HG03280 (cell line): ENCODE measurements around the gene CCDC159.
"Not testable (repeated sequence)": the region's sequence is repeated elsewhere in the genome, so short reads cannot be mapped to it uniquely, and the experiment has no call there.

ENCODE experiments used
- ATAC-seq: cut with Tn5 transposase; IDR thresholded peaks from one replicate; pipeline ENCODE4 v1.9.1; 2021; ENCODE audit warnings: mild to moderate bottlenecking, moderate library complexity; ENCODE audit not compliant: unreplicated experiment

CCDC159 gene

GRCh38 chr19:11337080-11337479, 9.2 kb upstream of the CCDC159 start:
- no peak for ATAC-seq

- ATAC-seq = no peak
These were observed 8.2 kb upstream of the CCDC159 start for GRCh38 chr19:11338121-11338520.

GRCh38 chr19:11338569-11339253, 7.6 kb upstream of the CCDC159 start:
- ATAC-seq = no peak

- peak; percentile 81 for ATAC-seq
These were observed 6.8 kb upstream of the CCDC159 start, which contains the start of gene RAB3D for GRCh38 chr19:11339254-11340098. Gene RAB3D, minus strand, starts transcription at chr19:11339657. Its CDS starts 2,258 bp downstream, at chr19:11337399.

- ATAC-seq = not testable (repeated sequence)
These were observed 6.2 kb upstream of the CCDC159 start for GRCh38 chr19:11340099-11340467.

- no peak for ATAC-seq
These were observed 3.9 kb upstream of the CCDC159 start for GRCh38 chr19:11342429-11342828.

- ATAC-seq = no peak
These were observed 1.1 kb upstream of the CCDC159 start for GRCh38 chr19:11345122-11345803.

GRCh38 chr19:11347546-11348039, 1.3 kb downstream of the CCDC159 start:
- no peak for ATAC-seq

GRCh38 chr19:11349171-11349570, 2.9 kb downstream of the CCDC159 start:
- no peak for ATAC-seq

- not testable (repeated sequence) for ATAC-seq
These were observed 7.8 kb downstream of the CCDC159 start for GRCh38 chr19:11354102-11354501.

- no peak for ATAC-seq
These were observed 9.1 kb downstream of the CCDC159 start, which contains the start of gene PLPPR2 for GRCh38 chr19:11355160-11356073. Gene PLPPR2, plus strand, starts transcription at chr19:11355432. Its CDS starts 2,242 bp downstream, at chr19:11357674.

GRCh38 chr19:11356074-11356397, 9.7 kb downstream of the CCDC159 start:
- no peak for ATAC-seq

- no peak for ATAC-seq
These were observed 10.6 kb downstream of the CCDC159 start for GRCh38 chr19:11356676-11357550.

GRCh38 chr19:11359421-11359820, 13.1 kb downstream of the CCDC159 start:
- no peak for ATAC-seq

GRCh38 chr19:11361037-11361770, 14.9 kb downstream of the CCDC159 start:
- no peak for ATAC-seq

GRCh38 chr19:11361771-11362731, 15.7 kb downstream of the CCDC159 start:
- no peak for ATAC-seq

GRCh38 chr19:11363881-11364280, 17.6 kb downstream of the CCDC159 start:
- no peak for ATAC-seq
